OCI-LY3 (cell line): ENCODE measurements around the gene FAM131A.

ENCODE experiments used
- H2AFZ ChIP-seq: fragments of 200-600, 300-600 bp; shearing (Covaris generic); 2 replicates; pipeline ENCODE4 v1.6.0; 2014; ENCODE audit warnings: antibody characterized with exemption, low read depth, low read length
- H3K27ac ChIP-seq: fragments of 200-600, 300-600 bp; sonication (generic); 2 replicates; pipeline ENCODE4 v1.5.1; 2014; ENCODE audit warnings: mild to moderate bottlenecking, low read length, moderate library complexity, mixed read lengths
- H3K27me3 ChIP-seq: fragments of 200-600, 300-600 bp; sonication (generic); 2 replicates; pipeline ENCODE4 v1.6.1; 2014; ENCODE audit warnings: low read depth, low read length, mixed read lengths
- H3K36me3 ChIP-seq: fragments of 200-600, 300-600 bp; sonication (generic); replicated peaks from 2 replicates; pipeline ENCODE3; 2014; ENCODE audit warnings: low read depth, low read length, mixed read lengths
- H3K4me1 ChIP-seq: fragments of 300-600, 200-600 bp; sonication (generic); 2 replicates; pipeline ENCODE4 v1.6.1; 2014; ENCODE audit warnings: low read length, mixed read lengths
- H3K4me2 ChIP-seq: fragments of 200-600, 300-600 bp; sonication (generic); 2 replicates; pipeline ENCODE4 v1.6.1; 2014; ENCODE audit warnings: low read length, mixed read lengths
- H3K4me3 ChIP-seq: fragments of 300-600, 200-600 bp; sonication (generic); 2 replicates; pipeline ENCODE4 v1.5.1; 2014; ENCODE audit warnings: antibody characterized with exemption, mild to moderate bottlenecking, low read length, moderate library complexity
- H3K79me2 ChIP-seq: fragments of 300-600, 200-600 bp; shearing (Covaris generic); 2 replicates; pipeline ENCODE4 v1.6.1; 2014; ENCODE audit warnings: mild to moderate bottlenecking, low read length, mixed read lengths
- H3K9ac ChIP-seq: fragments of 300-600, 200-600 bp; shearing (Covaris generic); 2 replicates; pipeline ENCODE4 v1.6.0; 2014; ENCODE audit warnings: mild to moderate bottlenecking, low read length, moderate library complexity
- H3K9me3 ChIP-seq: fragments of 200-600, 300-600 bp; shearing (Covaris generic); 2 replicates; pipeline ENCODE4 v1.6.1; 2014; ENCODE audit warnings: low read length, mixed read lengths; ENCODE audit not compliant: insufficient read depth
- H4K20me1 ChIP-seq: fragments of 200-600, 300-600 bp; sonication (generic); 2 replicates; pipeline ENCODE4 v1.6.1; 2016; ENCODE audit warnings: low read length, mixed read lengths; ENCODE audit not compliant: insufficient read depth
- EZH2phosphoT487 ChIP-seq: fragments of 200-600 bp; shearing (Covaris generic); IDR thresholded peaks from 2 replicates; pipeline ENCODE4 v1.6.1; 2018; ENCODE audit warnings: antibody characterized with exemption, mixed run types, low read depth
- TF ChIP-seq, protein P1 (sequence below): fragments of 200-600, 300-600 bp; sonication (generic); IDR thresholded peaks from 2 replicates; pipeline ENCODE4 v1.5.1; 2014; ENCODE audit warnings: antibody characterized with exemption, low read length, low read depth

Gene FAM131A

GRCh38 chr3:184350618-184351017 is 13.2 kb downstream of the FAM131A start:
- no peak overlapping the region for H3K27ac ChIP-seq

DNA sequence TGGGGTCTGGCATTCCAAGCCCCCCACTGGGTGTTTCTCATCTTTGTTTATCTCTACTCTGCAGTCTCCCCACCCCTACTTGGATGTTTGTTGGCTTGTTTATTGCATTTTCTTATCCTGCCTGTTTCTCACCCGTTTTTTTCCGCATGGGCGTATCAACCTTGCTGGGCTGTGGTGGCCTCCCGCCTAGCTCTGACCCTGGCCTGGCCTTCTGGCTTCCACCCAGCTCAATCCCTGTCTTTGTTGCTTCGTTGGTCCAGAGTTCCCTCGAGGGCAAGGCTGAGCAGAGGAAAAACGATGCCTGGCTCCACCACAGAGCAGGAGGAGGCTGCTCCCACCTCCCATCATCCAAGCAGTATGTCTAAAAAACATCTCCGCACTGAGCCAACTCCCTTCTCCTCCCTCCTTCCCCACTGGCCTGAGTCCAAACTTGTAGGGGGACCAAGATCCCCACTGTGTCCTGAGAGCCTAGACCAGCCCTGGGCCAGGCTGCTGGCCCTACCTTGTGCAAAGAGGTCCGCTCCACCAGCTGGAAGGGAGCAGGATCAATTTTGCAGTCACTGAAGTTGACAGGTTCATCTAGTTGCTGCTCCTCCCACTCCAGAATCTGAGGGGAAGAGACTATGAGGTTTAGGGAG is 14.2 kb downstream of the FAM131A start:
- Histone ChIP-seq H3K4me3 (no peak overlapping the region), H3K4me2 (no peak overlapping the region), H3K36me3 (peaks cover 5% of the 10 kb centered on the region), H3K27me3 (no peaks in the 10 kb centered on the region), H2AFZ (no peak overlapping the region), H4K20me1 (no peaks in the 10 kb centered on the region), H3K9me3 (no peaks in the 10 kb centered on the region), H3K27ac (no peak overlapping the region), H3K4me1 (no peaks in the 10 kb centered on the region), H3K9ac (no peak overlapping the region), H3K79me2 (no peaks in the 10 kb centered on the region)
- no peak for TF ChIP-seq EZH2phosphoT487
- TF ChIP-seq, protein P1, sequence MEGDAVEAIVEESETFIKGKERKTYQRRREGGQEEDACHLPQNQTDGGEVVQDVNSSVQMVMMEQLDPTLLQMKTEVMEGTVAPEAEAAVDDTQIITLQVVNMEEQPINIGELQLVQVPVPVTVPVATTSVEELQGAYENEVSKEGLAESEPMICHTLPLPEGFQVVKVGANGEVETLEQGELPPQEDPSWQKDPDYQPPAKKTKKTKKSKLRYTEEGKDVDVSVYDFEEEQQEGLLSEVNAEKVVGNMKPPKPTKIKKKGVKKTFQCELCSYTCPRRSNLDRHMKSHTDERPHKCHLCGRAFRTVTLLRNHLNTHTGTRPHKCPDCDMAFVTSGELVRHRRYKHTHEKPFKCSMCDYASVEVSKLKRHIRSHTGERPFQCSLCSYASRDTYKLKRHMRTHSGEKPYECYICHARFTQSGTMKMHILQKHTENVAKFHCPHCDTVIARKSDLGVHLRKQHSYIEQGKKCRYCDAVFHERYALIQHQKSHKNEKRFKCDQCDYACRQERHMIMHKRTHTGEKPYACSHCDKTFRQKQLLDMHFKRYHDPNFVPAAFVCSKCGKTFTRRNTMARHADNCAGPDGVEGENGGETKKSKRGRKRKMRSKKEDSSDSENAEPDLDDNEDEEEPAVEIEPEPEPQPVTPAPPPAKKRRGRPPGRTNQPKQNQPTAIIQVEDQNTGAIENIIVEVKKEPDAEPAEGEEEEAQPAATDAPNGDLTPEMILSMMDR: no peak

More at GRCh38 chr3:184350618-184351017, 13.2 kb downstream of the FAM131A start:
- TF ChIP-seq, protein P1: no peak
- no peak for TF ChIP-seq EZH2phosphoT487
- no peaks in the 10 kb centered on the region for H3K9me3 ChIP-seq
- no peaks in the 10 kb centered on the region for H3K27me3 ChIP-seq
- H2AFZ ChIP-seq: no peak overlapping the region
- H4K20me1 ChIP-seq: no peaks in the 10 kb centered on the region
- no peak overlapping the region for H3K9ac ChIP-seq
- H3K4me3 ChIP-seq: no peak overlapping the region
- H3K4me1 ChIP-seq: no peaks in the 10 kb centered on the region
- no peaks in the 10 kb centered on the region for H3K79me2 ChIP-seq
- H3K4me2 ChIP-seq: no peak overlapping the region
- peaks cover 5% of the 10 kb centered on the region for H3K36me3 ChIP-seq

- H3K9ac ChIP-seq: no peak overlapping the region
Measured at GRCh38 chr3:184352149-184352785, 14.9 kb downstream of the FAM131A start.

More at GRCh38 chr3:184352149-184352785, 14.9 kb downstream of the FAM131A start:
- Histone ChIP-seq H2AFZ (no peak overlapping the region), H3K36me3 (peaks cover 5% of the 10 kb centered on the region), H3K4me2 (no peak overlapping the region), H4K20me1 (no peaks in the 10 kb centered on the region), H3K4me3 (no peak overlapping the region), H3K4me1 (no peaks in the 10 kb centered on the region), H3K27me3 (no peaks in the 10 kb centered on the region), H3K79me2 (no peaks in the 10 kb centered on the region), H3K27ac (no peak overlapping the region), H3K9me3 (no peaks in the 10 kb centered on the region)
- TF ChIP-seq, protein P1: no peak
- TF ChIP-seq EZH2phosphoT487: no peak
